ENCODE data around the gene LTN1. TPM values are rescaled to one million over a fixed set of nuclear protein-coding genes. Genes with fewer than 3 reads are reported as not detected.

Gene LTN1
- 4.6 to 8.2 TPM (median 7.3 TPM) in 5 replicates for total RNA-seq (2022; extraction: Qiagen RNA extraction)

GRCh38 chr21:28992526-28993292 is at the start of gene LTN1:
TSS of gene LTN1 (minus strand) at chr21:28992877. CDS start at chr21:28992805, 72 bp downstream.

GRCh38 chr21:29024474-29025327 is 32.0 kb upstream of the LTN1 start, which contains the start of gene USP16:
TSS of gene USP16 (plus strand) at chr21:29024668. CDS start at chr21:29027914, 3,246 bp downstream.

Other genes starting within 250 kb of the LTN1 start
- 10.0 to 11.5 TPM (median 10.3 TPM) in 5 replicates for gene RWDD2B, start 26.5 kb upstream of the LTN1 start, total RNA-seq (2022; extraction: Qiagen RNA extraction)
- gene USP16, start 31.8 kb upstream of the LTN1 start, total RNA-seq (2022; extraction: Qiagen RNA extraction): 21.8 to 25.0 TPM (median 24.0 TPM) in 5 replicates
- 176 to 195 TPM (median 186 TPM) in 5 replicates for gene CCT8, start 80.8 kb upstream of the LTN1 start, total RNA-seq (2022; extraction: Qiagen RNA extraction)
- gene MAP3K7CL, start 137.8 kb upstream of the LTN1 start, total RNA-seq (2022; extraction: Qiagen RNA extraction): 1.4 to 1.9 TPM (median 1.8 TPM) in 5 replicates